Prostate gland (tissue), 2 donors: ENCODE data around the gene ACBD5.

ENCODE experiments used
- CTCF ChIP-seq, 4 experiments: fragments of 200-600 bp in 2 of 4; fragments of 450-650 bp in 2 of 4; sonication (generic) in 2 of 4; IDR thresholded peaks; 1 replicate in 3 of 4; 2 replicates in 1 of 4; pipeline ENCODE4 v1.5.1; 2016 to 2019; ENCODE audit warnings: antibody characterized with exemption in 4 of 4, mild to moderate bottlenecking in 2 of 4, moderate library complexity in 2 of 4
- POLR2AphosphoS5 ChIP-seq: sonication (generic); formaldehyde crosslinking; IDR thresholded peaks from one replicate; pipeline ENCODE4 v1.6.1; 2017; ENCODE audit warnings: antibody characterized with exemption

- TF ChIP-seq CTCF (IDR thresholded peaks at IDR 0.05) (no peak), POLR2AphosphoS5 (peak; percentile 15)
Measured at GRCh38 chr10:27158421-27158820, 82.2 kb downstream of the ACBD5 start.
